HepG2 (cell line): Measurements from ENCODE around the gene NAIP. TPM values are rescaled to one million over a fixed set of nuclear protein-coding genes. Genes with fewer than 3 reads are reported as not detected.
"Not testable (repeated sequence)": the region's sequence is repeated elsewhere in the genome, so short reads cannot be mapped to it uniquely, and the experiment has no call there.

ENCODE experiments used
- ATAC-seq: fragments of 200-7000 bp; cut with Tn5 transposase; 3 replicates; pipeline ENCODE4 v1.9.1; 2020; ENCODE audit warnings: mild to moderate bottlenecking, moderate library complexity
- BruUV-seq: library from RNA; stranded (reverse); fragments of 400-500 nt; replicated peaks from 2 replicates; lab custom pipeline; 2021; lab: Mats Ljungman, UMichigan
- CTCF ChIA-PET: fragments of 300-600 bp; formaldehyde crosslinking; extraction: SDS; loops from one replicate; lab custom pipeline; 2021; ENCODE audit warnings: low total read pairs, inconsistent platforms, low intra/inter-chr PET ratio; lab: Yijun Ruan, JAX
- POLR2A ChIA-PET: fragments of 350-600 bp; sonication (Branson Sonifier 250); formaldehyde crosslinking; loops from one replicate; lab custom pipeline; 2020; ENCODE audit warnings: antibody characterized with exemption, inconsistent platforms; lab: Yijun Ruan, JAX
- DNase-seq: peaks from one replicate; pipeline ENCODE4 v3.0.0-alpha.2; 2015; ENCODE audit warnings: low spot score
- FAIRE-seq: peaks from 3 replicates; lab custom pipeline; 2011; peaks lifted over from hg19 to GRCh38; lab: Jason Lieb, UNC
- H2AFZ ChIP-seq: one replicate; pipeline ENCODE4 v1.6.1; 2011; ENCODE audit warnings: low read length, inconsistent platforms
- H3K27ac ChIP-seq: fragments of 300-600 bp; 3 replicates; pipeline ENCODE4 v1.8.0; 2011; ENCODE audit warnings: mixed run types, mild to moderate bottlenecking, mixed read lengths, low read length, inconsistent platforms; ENCODE audit not compliant: insufficient read depth; ENCODE audit errors: extremely low read length
- H3K27me3 ChIP-seq, 2 experiments: fragments of 200-600 bp in 1 of 2; 2 replicates in 1 of 2; 3 replicates in 1 of 2; pipeline versions ENCODE4 v1.6.0 to v1.8.0; 2011; ENCODE audit warnings: low read length in 2 of 2, mild to moderate bottlenecking in 2 of 2, moderate library complexity in 2 of 2, inconsistent platforms in 1 of 2; ENCODE audit not compliant: insufficient read depth in 2 of 2, control insufficient read depth in 1 of 2
- H3K36me3 ChIP-seq, 2 experiments: fragments of 200-600 bp in 1 of 2; replicated peaks in 1 of 2; 2 replicates in 1 of 2; 3 replicates in 1 of 2; pipeline versions ENCODE4 v1.5.1 to v1.8.0; 2011; ENCODE audit warnings: low read length in 2 of 2, inconsistent platforms in 1 of 2; ENCODE audit not compliant: insufficient read depth in 2 of 2, control insufficient read depth in 1 of 2
- H3K4me1 ChIP-seq: 2 replicates; pipeline ENCODE4 v1.5.1; 2012; ENCODE audit warnings: low read length, inconsistent platforms; ENCODE audit not compliant: insufficient read depth
- H3K4me2 ChIP-seq: 2 replicates; pipeline ENCODE4 v1.6.0; 2011; ENCODE audit warnings: low read depth, low read length, inconsistent platforms
- H3K4me3 ChIP-seq, 3 experiments: fragments of 200-600 bp in 1 of 3; sonication (generic), shearing (Covaris generic) in 1 of 3; replicated peaks in 1 of 3; 2 replicates each; pipeline ENCODE4 v1.5.1; 2011 to 2016; ENCODE audit warnings: low read length in 3 of 3, inconsistent platforms in 2 of 3, low read depth in 2 of 3, mild to moderate bottlenecking in 2 of 3, control low read depth in 1 of 3, mixed read lengths in 1 of 3; ENCODE audit not compliant: insufficient read depth in 1 of 3
- H3K79me2 ChIP-seq: one replicate; pipeline ENCODE4 v1.6.1; 2011; ENCODE audit warnings: low read length, inconsistent platforms; ENCODE audit not compliant: insufficient read depth
- H3K9ac ChIP-seq: 2 replicates; pipeline ENCODE4 v1.6.0; 2011; ENCODE audit warnings: mild to moderate bottlenecking, low read depth, low read length, inconsistent platforms; ENCODE audit not compliant: insufficient read depth
- H3K9me3 ChIP-seq: 2 replicates; pipeline ENCODE4 v1.5.1; 2012; ENCODE audit warnings: mild to moderate bottlenecking, low read length
- H4K20me1 ChIP-seq: 2 replicates; pipeline ENCODE4 v1.6.0; 2011; ENCODE audit warnings: inconsistent platforms, mild to moderate bottlenecking, low read length, moderate library complexity; ENCODE audit not compliant: insufficient read depth
- WGBS: methylation state at CpG from one replicate; pipeline ENCODE4 v1.1.6; 2017; ENCODE audit warnings: low lambda C conversion rate; 5-methylcytosine and 5-hydroxymethylcytosine counted together
- in situ Hi-C: cut with HindIII; loops from 2 replicates; pipeline ENCODE4 v1.10.0; 2017; ENCODE audit warnings: low pct_unique_long_range_greater_than_20kb; ENCODE audit not compliant: extremely low pct_ligation_motif_present
- intact Hi-C: fragments of 100-400 bp; cut with micrococcal nuclease; formaldehyde crosslinking; loops from one replicate; pipeline ENCODE4 v1.10.0; 2022; ENCODE audit not compliant: unreplicated experiment
- polyA plus RNA-seq, 8 experiments: library from polyadenylated mRNA; depleted of rRNA in 3 of 8; stranded (reverse) in 7 of 8; unstranded in 1 of 8; fragments of >200 nt; fragmentation: Illumina TruSeq in 4 of 8; extraction: Trizol in 4 of 8; gene quantifications; 2 replicates each; pipeline versions ENCODE4 v1.2.1 to v1.2.3, GENCODE V29; 2011 to 2016; ENCODE audit warnings: low read depth in 4 of 8, missing spikeins in 1 of 8, mixed read lengths in 1 of 8; ENCODE audit not compliant: insufficient read depth in 1 of 8
- total RNA-seq, 5 experiments: library from RNA; depleted of rRNA; stranded (reverse); fragments of >200 nt; fragmentation: Illumina TruSeq; extraction: Trizol; gene quantifications; 2 replicates each; pipeline ENCODE4 v1.2.3, GENCODE V29; 2016; ENCODE audit warnings: low read depth in 1 of 5

Gene NAIP
- total and polyA plus RNA-seq, 2 of the 13 experiments (the other 11 are each of a cell fraction or from before 2014, with no cell fraction given): 4.7 to 6.2 TPM

GRCh38 chr5:70953068-70953467 is 72.1 kb downstream of the NAIP start:
- BruUV-seq, intact Hi-C loops, H3K9me3 ChIP-seq, H3K79me2 ChIP-seq, H3K4me1 ChIP-seq, H3K9ac ChIP-seq, H3K27ac ChIP-seq, H3K4me2 ChIP-seq, H3K27me3 ChIP-seq, CTCF ChIA-PET, POLR2A ChIA-PET, in situ Hi-C loops, ATAC-seq, FAIRE-seq, DNase-seq, H3K36me3 ChIP-seq, H3K4me3 ChIP-seq, H4K20me1 ChIP-seq, H2AFZ ChIP-seq: not testable (repeated sequence)
- WGBS: no CpG with 5 or more reads among the region's 10 CpGs

- POLR2A ChIA-PET, H3K27ac ChIP-seq, DNase-seq, intact Hi-C loops, H3K79me2 ChIP-seq, H3K36me3 ChIP-seq, in situ Hi-C loops, H3K27me3 ChIP-seq, ATAC-seq, H2AFZ ChIP-seq, H3K4me1 ChIP-seq, BruUV-seq, H3K9me3 ChIP-seq, H3K4me2 ChIP-seq, FAIRE-seq, H4K20me1 ChIP-seq, H3K4me3 ChIP-seq, CTCF ChIA-PET, H3K9ac ChIP-seq: not testable (repeated sequence)
- WGBS: no CpG with 5 or more reads among the region's 1 CpG
Measured at GRCh38 chr5:70932560-70932959, 92.6 kb downstream of the NAIP start.

GRCh38 chr5:70931709-70932368 is 93.3 kb downstream of the NAIP start:
- no CpG with 5 or more reads among the region's 6 CpGs for WGBS
- H3K36me3 ChIP-seq, POLR2A ChIA-PET, FAIRE-seq, H4K20me1 ChIP-seq, H3K4me2 ChIP-seq, in situ Hi-C loops, intact Hi-C loops, DNase-seq, H3K4me1 ChIP-seq, H3K79me2 ChIP-seq, H3K9me3 ChIP-seq, ATAC-seq, H3K4me3 ChIP-seq, BruUV-seq, CTCF ChIA-PET, H3K27me3 ChIP-seq, H3K9ac ChIP-seq, H3K27ac ChIP-seq, H2AFZ ChIP-seq: not testable (repeated sequence)

GRCh38 chr5:70925211-70925562 is 100.0 kb downstream of the NAIP start:
- H3K9ac ChIP-seq, H2AFZ ChIP-seq, DNase-seq, in situ Hi-C loops, H3K4me3 ChIP-seq, POLR2A ChIA-PET, intact Hi-C loops, H3K27ac ChIP-seq, H3K27me3 ChIP-seq, CTCF ChIA-PET, BruUV-seq, FAIRE-seq, H3K79me2 ChIP-seq, H3K4me2 ChIP-seq, H3K4me1 ChIP-seq, H4K20me1 ChIP-seq, H3K9me3 ChIP-seq, H3K36me3 ChIP-seq: not testable (repeated sequence)
- peak; percentile 46; the same call in 2 of the 3 replicates for ATAC-seq
- no CpG with 5 or more reads among the region's 16 CpGs for WGBS
